Stimulated activated CD8-positive, alpha-beta memory T cell treated with anti-CD3 and anti-CD28 coated beads, Interleukin-4, amount 100 ng/mL, for 24 hours (primary cell): ENCODE measurements around the gene RALGPS2.

Experiments used
- DNase-seq: peaks from one replicate; pipeline ENCODE4 v3.0.0-alpha.2; 2020; ENCODE audit warnings: low read depth

Gene RALGPS2

GRCh38 chr1:178724728-178725465 is at the start of gene RALGPS2:
Gene RALGPS2 (plus strand): TSS chr1:178725244. CDS start chr1:178776765, 51,521 bp downstream.
- peak; percentile 53 for DNase-seq

DNA sequence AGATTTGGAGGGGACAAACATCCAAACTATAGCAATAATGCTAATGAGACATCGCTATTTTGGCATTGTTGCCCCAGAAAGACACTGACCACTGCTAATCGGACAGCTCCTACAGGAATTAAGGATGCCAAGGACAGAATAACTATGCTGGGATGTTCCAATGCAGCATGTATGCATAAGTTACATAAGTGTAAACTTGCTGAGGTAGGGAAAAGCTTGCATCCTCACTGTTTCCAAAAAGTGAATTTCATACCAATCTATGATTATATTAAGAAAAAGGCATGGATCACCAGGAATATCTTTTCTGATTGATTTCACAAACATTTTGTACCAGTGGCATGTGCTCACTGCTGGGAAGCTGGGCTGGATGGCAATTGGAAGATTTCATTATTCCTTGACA is 45.8 kb upstream of the RALGPS2 start:
- DNase-seq: no peak

GRCh38 chr1:178682429-178682828 is 42.6 kb upstream of the RALGPS2 start:
- DNase-seq: no peak

- DNase-seq: no peak
These were observed 42.2 kb upstream of the RALGPS2 start for GRCh38 chr1:178682886-178683285.

DNA sequence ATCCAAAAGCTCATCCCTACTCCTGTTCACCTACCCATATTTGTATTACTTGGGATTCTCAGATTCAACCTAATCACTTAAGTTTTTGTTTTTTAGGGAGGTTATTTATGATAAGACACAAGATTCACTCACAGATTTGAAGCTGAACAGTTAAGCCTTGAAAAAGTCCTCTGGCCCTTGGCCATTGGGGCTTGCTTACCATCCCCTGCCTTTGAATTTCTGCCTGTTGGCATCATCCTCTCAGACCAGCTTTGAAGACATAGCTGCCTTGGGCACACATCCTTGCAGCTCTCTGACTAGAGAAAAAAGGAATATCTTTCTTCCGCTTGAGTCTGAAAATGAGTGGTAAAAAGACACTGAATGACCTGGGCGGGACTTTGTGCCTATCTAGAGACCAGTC is 41.8 kb upstream of the RALGPS2 start:
- DNase-seq: no peak

GRCh38 chr1:178684111-178684510 is 40.9 kb upstream of the RALGPS2 start:
- DNase-seq: no peak

GRCh38 chr1:178684542-178685000 is 40.5 kb upstream of the RALGPS2 start:
- no peak for DNase-seq

DNA sequence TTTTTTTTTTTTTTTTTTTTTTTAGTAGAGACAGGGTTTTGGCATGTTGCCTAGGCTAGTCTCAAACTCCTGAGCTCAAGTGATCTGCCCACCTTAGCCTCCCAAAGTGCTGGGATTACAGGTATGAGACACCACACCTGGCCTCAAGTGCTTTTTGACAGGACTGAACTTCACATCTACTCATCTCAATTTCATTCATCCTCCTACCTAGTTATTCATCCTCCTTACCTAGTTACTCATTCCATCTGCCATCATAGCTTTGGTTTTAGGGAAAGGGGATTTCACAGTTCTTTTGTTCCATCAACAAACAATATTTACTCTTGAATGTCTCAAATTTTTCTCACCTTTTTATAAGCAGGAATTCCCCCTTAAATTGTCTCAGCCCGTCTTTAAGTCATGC is 38.6 kb upstream of the RALGPS2 start:
- no peak for DNase-seq

- no peak for DNase-seq
These were observed 36.8 kb upstream of the RALGPS2 start for GRCh38 chr1:178688244-178688643.

GRCh38 chr1:178689769-178690168 is 35.3 kb upstream of the RALGPS2 start:
- DNase-seq: no peak

DNA sequence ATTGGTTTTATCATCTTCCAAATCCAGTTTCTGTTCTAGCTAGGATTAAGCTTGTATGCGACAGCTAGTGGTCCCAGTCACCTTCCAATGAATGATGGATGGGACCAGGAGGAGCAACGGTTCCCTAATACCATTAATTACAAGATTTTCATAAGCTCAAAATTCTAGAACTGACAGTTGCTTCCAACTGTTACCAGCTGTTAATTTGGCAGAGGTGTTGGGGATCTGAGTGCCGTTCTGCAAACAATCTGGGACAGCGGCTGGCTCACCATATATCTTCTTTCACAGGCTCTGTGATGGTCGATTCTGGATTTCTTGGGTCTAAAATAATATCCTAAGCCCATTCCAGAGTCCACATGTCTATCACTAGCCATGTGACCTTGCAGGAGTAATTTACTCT is 34.5 kb upstream of the RALGPS2 start:
- DNase-seq: no peak

DNA sequence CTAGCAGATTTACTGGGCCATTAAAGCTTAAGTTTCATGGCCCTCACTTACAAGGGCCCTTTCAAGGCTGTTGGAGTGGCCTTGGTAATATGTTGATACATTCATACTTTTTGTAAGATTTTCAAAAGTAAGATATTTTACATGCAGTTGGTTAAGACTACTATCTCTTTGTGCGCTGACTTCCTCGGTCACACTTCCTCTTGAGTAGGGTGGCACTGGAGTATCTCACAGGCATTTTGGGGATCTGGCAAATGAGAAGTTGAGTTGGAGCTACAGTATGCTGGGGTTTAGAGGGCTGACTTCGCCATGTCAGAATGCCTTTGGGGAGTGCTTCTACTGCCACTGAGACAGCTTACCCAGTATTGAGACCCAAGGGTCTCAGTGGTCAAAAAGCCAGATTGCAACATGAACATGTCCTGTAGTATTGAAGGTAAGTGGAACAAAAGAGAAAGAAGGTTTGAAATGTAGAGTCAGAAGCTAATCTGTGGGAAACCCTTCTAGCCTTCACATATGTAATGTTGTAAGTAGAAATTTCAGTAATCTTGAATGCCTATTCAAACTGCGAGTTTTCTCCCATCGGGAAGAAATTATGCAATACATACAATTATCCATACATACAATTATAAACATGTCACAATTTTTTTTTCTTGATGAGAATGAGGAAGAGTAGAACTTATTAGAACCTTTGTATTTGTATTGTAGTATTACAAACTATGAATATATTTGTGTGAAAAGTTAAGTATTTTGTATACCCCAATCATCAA is 32.3 kb upstream of the RALGPS2 start:
- no peak for DNase-seq

GRCh38 chr1:178693366-178693765 is 31.7 kb upstream of the RALGPS2 start:
- no peak for DNase-seq

GRCh38 chr1:178694923-178695525 is 30.0 kb upstream of the RALGPS2 start:
- DNase-seq: no peak

DNA sequence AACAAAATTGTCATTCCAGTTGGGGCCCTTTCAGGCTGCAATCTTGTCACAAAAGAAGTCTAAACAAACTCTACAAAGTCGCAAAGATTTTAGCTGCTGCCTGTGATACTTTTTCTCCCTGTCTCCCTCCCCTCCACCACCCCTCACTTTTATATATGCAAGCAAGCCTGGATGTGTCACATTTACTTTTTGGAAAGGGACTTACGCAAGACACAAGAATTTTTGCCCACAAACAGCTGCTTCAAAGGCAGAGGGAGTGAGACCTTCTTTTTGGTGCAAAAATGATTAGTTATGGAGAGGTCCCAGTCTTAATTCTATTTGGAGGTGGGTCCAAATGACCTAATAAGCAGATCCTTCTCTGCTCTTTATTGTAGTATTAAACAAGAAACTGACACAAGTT is 22.9 kb upstream of the RALGPS2 start:
- no peak for DNase-seq

GRCh38 chr1:178704833-178705232 is 20.2 kb upstream of the RALGPS2 start:
- no peak for DNase-seq

DNA sequence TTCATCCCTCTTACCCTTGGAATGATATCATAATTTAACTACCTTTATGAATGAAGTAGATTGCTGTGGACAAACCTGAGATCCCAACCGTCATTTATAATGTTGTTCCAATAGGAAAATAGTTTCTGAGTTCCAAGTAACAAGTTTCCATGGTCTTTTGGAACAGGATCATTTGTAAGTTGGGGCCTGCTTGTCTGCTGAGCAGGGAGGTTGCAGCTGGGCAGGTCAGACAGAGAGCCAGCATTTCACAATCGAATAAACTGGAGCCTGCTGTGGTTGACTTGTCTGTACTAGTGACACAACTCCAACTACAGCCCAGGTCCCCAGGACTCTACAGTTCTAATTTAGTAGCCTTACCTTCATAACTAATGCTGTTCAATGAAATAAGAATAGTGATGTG is 18.6 kb upstream of the RALGPS2 start:
- no peak for DNase-seq

GRCh38 chr1:178713259-178713658 is 11.8 kb upstream of the RALGPS2 start:
- DNase-seq: no peak

DNA sequence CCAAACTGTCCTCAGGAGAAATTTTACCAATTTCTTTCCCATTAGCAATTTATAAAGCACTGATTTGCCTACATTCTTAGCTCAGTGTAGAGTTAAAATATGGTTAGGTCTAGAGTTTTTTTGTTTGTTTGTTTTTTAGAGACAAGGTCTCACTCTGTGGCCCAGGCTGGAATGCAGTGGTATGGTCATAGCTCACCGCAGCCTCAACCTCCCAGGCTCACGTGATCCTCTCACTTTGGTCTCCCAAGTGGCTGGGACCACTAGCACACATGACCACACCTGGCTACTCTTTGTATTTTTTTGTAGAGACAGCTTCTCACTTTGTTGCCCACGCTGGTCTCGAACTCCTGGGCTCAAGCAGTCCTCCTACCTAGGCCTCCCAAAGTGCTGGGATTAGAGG is 10.6 kb upstream of the RALGPS2 start:
- DNase-seq: no peak

DNA sequence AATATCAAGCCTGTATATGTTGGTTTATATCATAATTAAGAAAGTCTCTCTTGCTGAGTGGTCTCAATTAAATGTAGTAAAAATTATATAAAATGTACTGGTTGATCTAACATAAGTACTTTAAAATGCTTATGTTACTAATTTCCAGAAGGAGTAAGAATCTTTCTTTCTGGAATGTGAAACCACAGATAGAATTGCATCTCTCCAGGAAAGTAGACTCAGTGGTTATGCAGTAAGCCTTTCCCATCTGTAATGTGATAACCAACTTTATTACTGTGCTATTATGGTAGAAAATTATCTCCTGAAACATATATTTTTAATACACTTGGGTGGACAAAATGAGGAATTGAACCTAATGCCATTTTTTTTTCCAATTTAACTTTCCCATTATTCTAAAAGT is 8.9 kb upstream of the RALGPS2 start:
- DNase-seq: no peak

DNA sequence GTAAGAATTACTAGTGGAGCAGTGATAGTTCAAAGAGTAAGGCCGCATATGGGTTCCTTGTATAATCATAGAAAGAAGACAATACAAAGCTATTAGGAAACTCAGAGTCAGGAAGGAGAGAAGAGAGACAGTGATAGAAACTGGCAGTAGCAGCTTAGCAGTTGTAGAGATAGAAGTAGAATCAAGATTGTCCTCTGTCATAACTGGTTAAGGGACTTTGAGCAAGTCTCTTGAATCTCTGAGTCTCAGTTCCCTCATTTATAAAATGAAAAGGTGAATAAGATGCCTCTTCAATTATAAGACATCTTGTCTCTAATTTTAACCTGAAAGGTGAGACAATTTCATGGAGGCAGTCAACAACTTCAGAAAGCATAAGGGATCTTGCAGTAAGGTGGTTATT is 6.5 kb upstream of the RALGPS2 start:
- DNase-seq: no peak

GRCh38 chr1:178723546-178723945 is 1.5 kb upstream of the RALGPS2 start:
- DNase-seq: no peak

DNA sequence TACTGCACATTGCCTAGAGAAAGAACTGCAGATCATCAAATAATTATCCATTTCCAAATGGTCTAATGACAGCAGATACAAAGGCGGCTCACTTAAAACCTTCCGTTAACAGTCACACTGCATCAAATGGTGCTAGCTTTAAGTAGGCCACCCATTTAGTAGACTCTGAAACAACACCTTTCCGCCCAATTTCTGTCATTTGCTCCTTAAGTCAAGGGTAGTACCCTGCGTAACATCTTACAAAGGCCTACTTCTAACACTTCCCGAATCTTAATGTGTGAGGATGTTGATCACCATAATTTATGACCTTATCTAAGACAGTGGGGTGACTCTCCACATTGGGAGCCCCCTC is 692 bp upstream of the RALGPS2 start:
- DNase-seq: no peak
